Inflammatory macrophage (primary cell): Measurements from ENCODE around the gene AOPEP.
A peak's percentile ranks its signal among the peaks of the same experiment; 100 is the strongest.
"Not testable (repeated sequence)": the region's sequence is repeated elsewhere in the genome, so short reads cannot be mapped to it uniquely, and the experiment has no call there.

Experiments
- DNase-seq, 2 donors: peaks; one replicate each; pipeline ENCODE4 v3.0.0-alpha.2; 2020 to 2022

AOPEP gene

DNA sequence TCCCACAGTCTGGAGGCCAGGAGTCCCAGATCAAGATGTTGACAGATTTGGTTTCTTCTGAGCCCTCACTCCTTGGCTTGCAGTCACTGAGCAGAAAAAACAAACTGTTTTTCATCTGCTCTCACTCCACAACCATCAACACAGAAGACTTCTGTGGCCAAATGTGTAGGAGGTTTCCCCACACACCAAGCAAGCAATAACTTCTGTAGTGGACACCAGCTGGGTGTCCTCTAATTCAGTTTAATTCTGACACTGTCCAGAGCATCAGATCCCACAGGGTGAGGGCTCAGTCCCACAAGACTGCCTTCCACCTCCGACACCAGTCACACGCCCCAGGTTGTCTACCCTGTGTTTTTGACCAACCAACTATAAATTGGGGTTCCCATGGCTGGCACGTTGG lies 209.9 kb downstream of the AOPEP start:
- DNase-seq, result no peak

GRCh38 chr9:94937214-94937903 lies 210.9 kb downstream of the AOPEP start:
- DNase-seq, result peak; percentile 20

DNA sequence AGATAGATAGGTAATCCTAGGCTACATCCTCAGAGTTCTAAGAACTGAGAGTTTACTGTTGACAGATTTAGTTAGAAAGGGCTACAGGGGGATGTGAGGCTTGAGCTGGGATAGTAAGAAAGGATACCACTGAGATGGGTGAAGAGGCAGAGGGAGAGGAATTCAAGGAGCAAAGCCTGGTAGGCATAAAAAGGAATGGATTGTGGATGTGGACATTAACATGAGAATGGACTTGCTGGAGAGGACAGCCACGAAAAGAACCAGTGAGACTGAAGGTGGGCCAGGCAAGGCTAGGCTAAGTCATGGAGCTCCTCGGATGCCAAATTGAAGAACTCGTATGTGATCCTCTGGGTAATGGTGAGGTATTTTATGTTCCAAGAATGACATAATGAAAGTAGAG lies 211.9 kb downstream of the AOPEP start:
- no peak for DNase-seq

GRCh38 chr9:94940296-94940695 lies 213.8 kb downstream of the AOPEP start:
- not testable (repeated sequence) for DNase-seq

DNA sequence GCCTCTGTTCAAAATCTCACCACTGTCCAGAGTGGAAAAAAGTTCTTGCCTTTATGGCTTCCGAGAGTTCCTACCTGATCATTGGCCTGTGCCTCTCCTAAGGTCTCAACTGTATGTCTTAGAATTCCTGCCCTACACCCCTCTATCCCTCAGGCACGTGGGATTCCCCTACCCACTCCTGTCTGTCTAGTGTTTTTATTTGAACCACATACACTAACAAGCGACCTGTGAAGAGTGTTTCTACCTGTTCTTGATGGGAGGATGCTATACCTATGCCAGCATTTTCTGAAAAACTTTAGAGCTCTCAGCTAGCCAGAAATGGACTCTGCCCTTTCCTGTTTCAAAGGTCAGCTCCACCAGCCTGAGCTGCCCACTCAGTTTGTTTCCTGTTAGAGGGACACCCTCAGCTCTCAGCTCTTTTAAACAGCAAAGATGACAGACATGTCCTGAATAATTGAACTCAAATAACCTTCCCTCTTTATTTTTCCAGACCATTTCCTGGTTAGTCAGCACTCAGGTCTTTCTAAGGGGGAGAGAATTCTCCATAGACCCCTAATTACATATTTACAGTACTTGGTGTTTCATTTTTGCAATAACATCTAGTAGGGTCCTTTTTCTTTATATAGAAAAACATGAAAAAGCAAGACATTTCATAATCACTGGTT lies 214.8 kb downstream of the AOPEP start:
- peak; percentile 43 to 49 for DNase-seq

GRCh38 chr9:94944626-94945025 lies 218.1 kb downstream of the AOPEP start:
- DNase-seq, result peak in 1 of 2 donors; percentile 3

- peak in 1 of 2 donors; percentile 25 for DNase-seq
These were observed 219.0 kb downstream of the AOPEP start for GRCh38 chr9:94945197-94946144.

GRCh38 chr9:94946256-94946655 lies 219.8 kb downstream of the AOPEP start:
- DNase-seq, result no peak

- no peak for DNase-seq
These were observed 222.2 kb downstream of the AOPEP start for GRCh38 chr9:94948567-94949235.

DNA sequence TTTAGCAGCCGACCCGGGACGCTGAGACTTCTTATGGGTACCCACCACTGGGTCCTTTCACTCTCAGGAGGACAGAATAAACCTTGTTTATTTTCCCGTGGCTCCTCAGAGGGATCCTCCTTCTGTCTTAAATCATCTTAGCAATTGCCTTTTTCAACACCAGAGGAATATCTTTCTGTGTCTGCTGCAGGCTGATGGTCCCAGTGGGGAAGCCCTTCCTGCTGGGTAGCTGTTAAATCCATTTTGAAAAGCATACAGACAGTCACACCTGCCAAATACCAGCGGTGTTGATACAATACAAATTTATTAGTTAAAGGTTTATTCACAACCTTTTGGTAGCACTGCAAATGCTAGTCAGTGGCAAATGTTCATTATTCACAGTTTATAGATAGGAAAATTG lies 222.9 kb downstream of the AOPEP start:
- DNase-seq, result no peak

DNA sequence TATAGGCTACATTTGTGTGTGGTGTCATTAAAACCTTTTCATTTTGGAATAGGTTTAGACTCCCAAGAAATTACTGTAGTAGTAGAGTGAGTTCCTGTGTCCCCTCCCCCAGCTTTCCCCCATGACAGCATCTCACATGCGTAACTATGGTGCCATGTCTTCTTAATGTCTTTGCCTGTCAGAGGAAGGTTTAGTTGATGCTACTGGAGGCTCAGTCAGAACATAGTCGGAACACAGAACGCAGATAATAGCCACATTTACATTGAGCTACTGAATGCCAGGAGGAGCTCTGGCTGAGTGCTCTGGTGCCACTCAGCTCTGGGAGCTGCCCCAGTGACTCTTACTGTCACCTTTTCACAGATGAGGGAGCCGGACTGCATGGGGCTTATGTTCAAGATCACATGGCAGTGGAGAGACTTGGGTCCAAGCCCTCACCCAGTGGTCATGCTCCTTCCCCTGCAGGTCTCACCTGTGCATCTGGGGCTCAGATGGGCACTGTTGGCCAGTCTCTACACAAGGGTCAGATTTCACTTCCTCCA lies 223.6 kb downstream of the AOPEP start:
- no peak for DNase-seq

DNA sequence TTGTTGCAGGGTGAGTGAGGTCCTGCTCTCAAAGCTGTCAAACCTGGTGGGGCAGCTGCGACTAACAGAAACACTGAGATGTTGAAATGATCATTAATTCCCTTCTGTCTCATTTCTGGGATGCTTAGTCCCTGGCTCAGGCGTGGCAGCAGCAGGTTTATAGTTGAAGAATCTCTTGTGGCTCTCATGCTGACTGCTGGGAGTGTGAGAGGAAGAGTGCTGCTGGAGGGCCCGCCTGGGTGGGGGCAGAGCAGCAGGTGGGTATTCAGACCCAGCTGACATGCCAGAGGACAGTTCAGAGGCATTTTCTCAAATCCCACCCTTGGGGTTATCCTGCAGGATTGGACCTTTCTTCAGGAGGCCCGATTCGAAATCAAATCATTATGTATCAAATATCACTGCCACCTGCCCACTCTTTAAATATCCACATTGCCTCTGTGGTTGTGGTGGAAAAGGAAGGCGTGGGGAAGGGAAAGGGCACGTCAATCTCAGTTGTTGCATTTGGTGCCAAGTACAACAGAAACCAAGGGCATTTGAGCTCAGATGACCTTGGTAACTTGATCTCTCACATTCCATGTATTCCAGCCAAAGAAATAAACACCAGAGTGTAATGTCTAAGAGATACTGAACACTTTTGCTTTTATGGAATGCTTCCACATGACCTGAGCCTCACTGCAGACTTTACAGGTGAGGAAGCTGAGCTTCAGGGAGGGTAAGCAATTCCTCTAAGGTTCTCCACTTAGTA lies 224.3 kb downstream of the AOPEP start:
- no peak for DNase-seq

- no peak for DNase-seq
These were observed 225.0 kb downstream of the AOPEP start for GRCh38 chr9:94951324-94952135.

GRCh38 chr9:94952565-94953373 lies 226.3 kb downstream of the AOPEP start:
- no peak for DNase-seq

DNA sequence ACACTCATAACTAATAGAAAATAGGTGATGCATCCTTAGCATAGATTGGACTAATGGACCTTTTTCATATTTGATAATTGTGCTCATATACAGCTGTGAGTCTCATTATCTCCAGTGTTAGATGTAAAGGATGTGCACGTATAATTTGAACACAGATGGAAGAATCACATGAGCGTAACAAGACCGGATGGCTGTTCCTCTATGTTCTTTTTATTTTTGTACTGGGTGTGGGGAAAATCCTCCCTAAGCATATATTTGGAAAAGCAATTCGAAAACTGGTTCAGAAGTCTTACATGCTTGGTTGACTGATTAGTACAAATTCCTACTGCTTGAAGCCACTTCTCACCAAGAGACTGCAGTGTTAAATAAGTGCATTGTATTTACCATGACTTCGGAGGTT lies 230.2 kb downstream of the AOPEP start:
- no peak for DNase-seq

- DNase-seq, result no peak
These were observed 234.5 kb downstream of the AOPEP start for GRCh38 chr9:94960964-94961363.

GRCh38 chr9:94961870-94962269 lies 235.4 kb downstream of the AOPEP start:
- no peak for DNase-seq

DNA sequence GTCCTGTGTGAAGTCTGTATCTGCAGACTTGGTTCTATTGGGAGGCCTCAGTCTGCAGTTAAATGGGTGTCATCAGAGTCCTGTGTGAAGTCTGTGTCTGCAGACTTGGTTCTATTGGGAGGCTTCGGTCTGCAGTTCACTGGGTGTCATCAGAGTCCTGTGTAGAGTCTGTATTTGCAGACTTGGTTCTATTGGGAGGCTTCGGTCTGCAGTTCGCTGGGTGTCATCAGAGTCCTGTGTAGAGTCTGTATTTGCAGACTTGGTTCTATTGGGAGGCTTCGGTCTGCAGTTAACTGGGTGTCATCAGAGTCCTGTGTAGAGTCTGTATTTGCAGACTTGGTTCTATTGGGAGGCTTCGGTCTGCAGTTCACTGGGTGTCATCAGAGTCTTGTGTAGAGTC lies 239.1 kb downstream of the AOPEP start:
- not testable (repeated sequence) for DNase-seq

- DNase-seq, result not testable (repeated sequence)
These were observed 239.5 kb downstream of the AOPEP start for GRCh38 chr9:94966046-94966445.

DNA sequence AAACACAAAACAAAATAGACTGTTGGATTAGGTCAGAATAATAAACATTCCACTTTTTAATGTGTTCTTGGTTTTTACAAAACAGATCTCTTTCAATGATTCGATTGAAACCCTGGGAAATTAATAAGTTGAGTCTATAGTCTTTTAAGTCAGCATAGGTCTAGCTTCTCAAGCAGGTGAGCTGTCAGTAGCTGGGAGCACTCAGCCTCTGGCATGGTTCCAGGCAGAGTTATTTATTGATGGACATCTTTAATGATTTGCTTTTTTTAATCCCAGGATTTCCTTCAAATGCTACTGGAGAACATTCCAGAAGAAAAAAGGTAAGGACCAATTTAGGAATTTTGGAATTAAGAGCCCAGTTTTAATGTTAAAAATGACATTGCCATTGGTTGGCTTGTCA lies 241.0 kb downstream of the AOPEP start:
- no peak for DNase-seq
